Measurements from ENCODE around the gene PRR19.

The PRR19 gene

DNA sequence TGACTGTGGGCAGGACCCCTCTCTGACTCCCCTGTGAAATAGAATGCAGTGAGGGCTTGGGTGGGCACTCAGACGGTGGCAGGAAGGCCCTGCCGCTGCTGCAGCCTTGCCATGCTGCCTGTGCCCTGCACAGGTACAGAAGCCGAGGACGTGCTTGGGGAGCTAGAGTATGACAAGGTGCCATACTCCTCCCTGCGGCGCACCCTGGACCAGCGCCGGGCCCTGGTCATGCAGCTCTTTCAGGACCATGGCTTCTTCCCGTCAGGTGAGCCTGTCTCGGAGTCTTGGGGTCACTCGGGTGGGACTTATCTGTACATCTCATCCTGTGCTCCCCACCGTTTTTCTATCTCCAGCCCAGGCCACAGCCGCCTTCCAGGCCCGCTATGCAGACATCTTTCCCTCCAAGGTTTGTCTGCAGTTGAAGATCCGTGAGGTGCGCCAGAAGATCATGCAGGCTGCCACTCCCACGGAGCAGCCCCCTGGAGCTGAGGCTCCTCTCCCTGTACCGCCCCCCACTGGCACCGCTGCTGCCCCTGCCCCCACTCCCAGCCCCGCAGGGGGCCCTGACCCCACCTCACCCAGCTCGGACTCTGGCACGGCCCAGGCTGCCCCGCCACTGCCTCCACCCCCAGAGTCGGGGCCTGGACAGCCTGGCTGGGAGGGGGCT, 7.3 kb upstream of the PRR19 start:
- DNase-seq (ENCODE audit: low read depth in 2 of 3, low spot score in 1 of 3): no peak

DNA sequence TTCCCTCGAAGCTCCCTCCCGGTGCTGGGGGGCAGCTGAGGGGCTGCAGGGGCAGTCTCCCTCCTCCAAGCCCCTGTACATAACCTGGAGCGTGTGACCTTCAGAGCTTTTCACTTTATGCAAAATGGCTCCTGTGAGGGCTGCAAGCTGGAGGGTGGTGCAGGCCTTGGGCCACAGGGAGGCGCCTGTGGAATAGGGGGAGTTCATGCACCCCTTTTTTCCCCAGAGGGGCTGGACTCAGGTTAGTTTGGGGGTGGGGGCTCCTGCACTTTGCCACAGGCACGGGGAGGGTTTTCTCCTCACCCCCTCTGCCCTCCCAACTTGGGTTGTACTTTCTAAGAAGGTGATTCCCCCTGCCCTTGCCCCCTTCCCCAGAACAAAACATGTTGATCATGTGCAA, 6.6 kb upstream of the PRR19 start:
- DNase-seq (ENCODE audit: low read depth in 2 of 3, low spot score in 1 of 3): no peak

DNA sequence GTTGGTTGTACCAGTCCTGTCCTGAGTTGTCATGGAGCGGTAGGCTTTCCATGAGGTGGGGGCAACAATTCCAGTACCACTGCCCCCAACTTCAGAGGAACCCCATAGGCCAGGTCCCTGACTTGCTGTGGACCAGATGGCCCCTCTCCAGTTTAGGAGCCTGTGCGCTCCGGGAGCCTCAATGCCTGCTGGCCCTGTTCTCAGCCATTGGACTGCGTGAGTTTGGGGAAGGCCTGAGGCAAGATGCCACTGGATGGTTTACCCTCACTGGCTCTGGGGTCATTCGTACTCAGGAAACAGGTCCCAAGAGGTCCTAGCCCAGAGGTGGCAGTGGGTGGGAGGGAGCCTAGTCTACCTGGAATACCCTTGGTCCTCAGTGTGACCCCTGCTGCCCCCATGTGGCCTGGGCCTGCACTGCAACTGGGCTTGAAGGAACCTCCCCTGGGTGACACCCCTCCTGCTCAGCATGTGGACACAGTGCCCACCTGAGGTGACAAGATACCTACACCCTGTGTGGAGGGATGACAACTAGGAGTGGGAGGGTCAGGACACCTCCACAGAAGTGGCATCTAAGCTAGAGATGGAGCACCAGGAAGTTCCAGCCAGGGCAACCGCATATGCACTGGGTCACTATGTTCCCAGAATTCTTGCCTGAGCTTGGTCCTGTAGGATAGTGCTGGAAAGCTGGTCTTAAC, 6.0 kb upstream of the PRR19 start:
- DNase-seq (ENCODE audit: low read depth in 2 of 3, low spot score in 1 of 3): peak; percentile 81 to 97 (median 83)

DNA sequence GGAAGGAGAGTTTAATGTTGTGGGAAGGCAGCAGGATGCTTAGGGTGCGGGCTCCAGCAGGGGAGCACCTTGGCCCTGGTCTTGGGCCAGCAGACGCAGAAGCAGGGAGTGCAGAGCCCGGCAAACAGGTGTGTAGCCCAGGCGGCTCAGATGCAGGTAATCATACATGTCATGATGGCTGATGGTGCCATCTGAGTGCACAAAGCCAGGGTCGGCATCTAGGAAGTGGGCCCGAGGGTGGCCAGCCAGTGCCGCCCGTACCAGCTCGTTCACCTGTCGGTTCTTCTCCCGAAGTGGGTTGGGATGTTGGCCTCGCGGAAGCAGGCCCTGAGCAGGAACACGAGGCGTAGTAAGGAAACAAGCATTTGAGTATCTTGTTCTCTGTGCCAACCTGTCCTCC, 4.9 kb upstream of the PRR19 start:
- no peak for DNase-seq (ENCODE audit: low read depth in 2 of 3, low spot score in 1 of 3)

DNA sequence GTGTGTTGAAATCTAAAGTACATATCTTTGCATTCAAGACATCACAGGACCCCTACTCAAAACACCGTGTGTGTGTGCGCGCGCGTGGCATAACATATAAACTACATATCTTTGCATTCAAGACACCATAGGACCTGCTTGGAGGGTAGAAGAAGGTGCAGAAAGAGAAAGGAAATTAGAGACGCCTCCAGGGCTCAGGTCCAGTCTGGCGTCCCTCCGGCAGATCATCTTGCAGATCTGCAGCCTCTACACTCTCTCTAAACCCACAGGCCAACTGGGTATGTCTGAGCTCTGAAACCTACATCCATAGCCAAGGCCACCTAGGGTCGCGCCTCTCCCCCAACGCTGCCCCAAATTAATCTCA, 1.2 kb downstream of the PRR19 start:
- no peak for DNase-seq (ENCODE audit: low read depth in 2 of 3, low spot score in 1 of 3)

DNA sequence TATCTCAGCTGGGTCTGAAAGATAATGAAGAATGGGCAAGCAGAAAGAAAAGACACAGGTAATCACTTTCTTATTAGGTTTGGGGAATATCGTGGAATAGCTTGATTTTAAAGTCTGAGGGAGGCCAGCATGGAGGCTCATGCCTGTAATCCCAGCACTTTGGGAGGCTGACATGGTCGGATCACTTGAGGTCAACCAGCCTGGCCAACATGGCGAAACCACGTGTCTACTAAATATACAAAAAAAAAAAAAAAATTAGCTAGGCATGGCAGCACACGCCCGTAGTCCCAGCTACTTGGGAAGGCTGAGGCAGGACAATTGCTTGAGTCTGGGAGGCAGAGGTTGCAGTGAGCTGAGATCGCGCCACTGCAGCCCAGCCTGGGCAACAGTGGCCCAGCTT, 1.9 kb downstream of the PRR19 start:
- no peak for DNase-seq (ENCODE audit: low read depth in 2 of 3, low spot score in 1 of 3)

DNA sequence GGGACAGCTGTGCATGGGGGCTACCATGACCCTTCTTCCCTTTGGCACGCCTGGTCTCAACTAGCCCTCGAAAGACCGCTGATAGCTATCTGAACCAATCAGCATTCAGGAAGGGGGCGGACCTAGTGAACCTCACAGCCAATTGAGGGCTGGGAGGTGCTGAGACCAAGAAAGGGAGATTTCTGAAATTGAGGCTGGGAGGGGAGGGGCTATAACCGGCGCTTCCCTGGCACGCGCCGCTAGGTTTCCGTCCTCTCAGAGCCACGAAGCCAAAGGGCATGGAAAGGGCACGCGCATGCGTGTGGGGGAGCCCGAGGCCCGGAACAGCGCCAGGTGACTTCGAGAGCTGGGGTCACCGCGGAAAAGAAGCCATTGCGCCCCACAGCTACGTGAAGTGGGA, 4.7 kb downstream of the PRR19 start:
- DNase-seq (ENCODE audit: low read depth in 2 of 3, low spot score in 1 of 3): no peak

DNA sequence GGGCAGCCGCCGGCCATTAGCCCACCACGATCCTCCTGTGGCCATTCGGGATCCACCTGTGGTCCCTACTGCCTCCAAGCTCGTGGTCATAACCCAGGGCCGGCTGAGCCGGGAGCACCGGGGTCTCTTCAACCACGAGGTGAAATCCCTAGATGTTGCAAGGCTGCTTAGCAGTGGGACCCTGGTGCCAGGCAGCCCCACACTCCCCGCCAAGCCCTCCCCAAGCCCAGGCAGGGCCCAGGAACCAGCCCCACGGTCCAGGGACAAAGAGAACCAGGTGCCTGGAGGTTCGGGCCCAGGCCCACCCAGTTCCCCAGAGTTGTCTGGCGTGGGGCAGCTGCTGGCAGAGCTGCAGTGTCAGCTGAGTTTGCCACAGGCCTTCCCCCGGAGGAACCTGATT, 7.8 kb downstream of the PRR19 start:
- no peak for DNase-seq (ENCODE audit: low read depth in 2 of 3, low spot score in 1 of 3)

DNA sequence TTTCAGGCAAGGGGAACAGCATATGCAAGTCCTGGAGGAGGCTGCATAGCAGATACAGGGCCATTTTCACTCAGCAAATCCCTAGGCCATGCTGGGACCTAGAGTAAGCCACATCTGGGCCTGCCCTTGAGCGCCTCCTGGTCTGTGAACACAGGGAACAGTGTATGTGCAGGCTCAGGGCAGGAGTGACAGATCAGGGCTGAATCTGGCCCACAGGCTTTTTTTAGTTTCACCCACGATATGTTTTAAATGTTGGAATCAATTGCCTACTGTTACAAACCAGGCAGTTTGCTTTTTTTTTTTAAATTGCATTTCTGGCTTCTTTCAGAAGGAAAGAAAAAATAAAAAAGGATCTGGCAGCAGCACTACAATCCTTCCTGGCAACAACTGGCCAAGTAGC, 9.7 kb downstream of the PRR19 start:
- no peak for DNase-seq (ENCODE audit: low read depth in 2 of 3, low spot score in 1 of 3)

DNA sequence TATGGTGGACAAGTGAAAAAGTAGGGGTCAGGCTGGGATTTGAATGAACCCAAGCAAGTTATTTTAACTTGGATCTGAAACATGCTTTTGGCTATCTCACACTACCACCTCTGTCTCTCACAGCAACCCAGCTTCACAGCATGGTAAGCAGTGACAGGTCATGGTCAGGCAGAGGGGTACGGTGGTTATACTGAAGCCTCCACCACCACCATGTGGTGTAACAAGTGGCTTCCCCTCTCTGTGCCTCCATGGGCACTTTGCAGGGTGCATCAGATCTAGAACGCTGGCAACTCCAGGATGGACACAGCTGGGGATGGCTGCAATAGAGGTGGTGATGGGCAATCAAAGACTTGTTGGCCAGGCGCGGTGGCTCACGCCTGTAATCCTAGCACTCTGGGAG, 10.4 kb downstream of the PRR19 start:
- DNase-seq (ENCODE audit: low read depth in 2 of 3, low spot score in 1 of 3): no peak

DNA sequence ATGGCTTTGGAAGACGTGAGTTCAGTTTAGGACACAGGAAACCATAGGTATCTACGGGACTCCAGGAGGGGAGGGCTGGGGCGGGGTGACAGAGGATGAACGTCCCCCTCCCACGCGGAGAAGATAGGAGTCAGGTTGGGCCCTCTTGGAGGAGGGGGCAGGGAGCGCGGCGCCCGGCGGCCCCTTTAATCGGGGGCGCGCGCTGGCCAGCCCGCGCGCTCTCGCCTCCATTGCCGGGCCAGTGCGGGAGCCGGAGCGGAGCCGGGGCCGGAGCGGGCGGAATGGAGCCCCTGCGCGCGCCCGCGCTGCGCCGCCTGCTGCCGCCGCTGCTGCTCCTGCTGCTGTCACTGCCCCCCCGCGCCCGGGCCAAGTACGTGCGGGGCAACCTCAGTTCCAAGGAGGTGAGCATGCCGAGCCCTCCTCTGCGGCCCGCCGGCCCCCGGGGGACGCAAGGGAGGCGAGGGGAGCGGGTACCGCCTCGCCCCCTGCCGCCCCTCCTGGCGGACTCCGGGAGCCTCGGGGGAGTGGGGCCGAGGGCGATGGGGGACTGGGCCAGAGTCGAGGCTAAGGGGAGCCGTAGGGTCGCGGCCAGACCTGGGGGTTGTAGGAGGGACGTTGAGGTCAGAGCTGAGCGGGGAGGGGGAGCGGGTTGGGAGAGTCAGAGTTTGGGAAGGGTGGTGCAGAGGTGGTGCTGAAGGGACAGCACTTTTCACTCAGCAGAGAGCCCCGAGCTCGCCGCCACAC, 11.3 kb downstream of the PRR19 start, which contains the start of gene TMEM145:
Gene TMEM145, plus strand, starts transcription at position 214 of the 744 bp plus-strand sequence. Its CDS starts 68 bp downstream, at position 282.
- DNase-seq (ENCODE audit: low read depth in 2 of 3, low spot score in 1 of 3): no peak

DNA sequence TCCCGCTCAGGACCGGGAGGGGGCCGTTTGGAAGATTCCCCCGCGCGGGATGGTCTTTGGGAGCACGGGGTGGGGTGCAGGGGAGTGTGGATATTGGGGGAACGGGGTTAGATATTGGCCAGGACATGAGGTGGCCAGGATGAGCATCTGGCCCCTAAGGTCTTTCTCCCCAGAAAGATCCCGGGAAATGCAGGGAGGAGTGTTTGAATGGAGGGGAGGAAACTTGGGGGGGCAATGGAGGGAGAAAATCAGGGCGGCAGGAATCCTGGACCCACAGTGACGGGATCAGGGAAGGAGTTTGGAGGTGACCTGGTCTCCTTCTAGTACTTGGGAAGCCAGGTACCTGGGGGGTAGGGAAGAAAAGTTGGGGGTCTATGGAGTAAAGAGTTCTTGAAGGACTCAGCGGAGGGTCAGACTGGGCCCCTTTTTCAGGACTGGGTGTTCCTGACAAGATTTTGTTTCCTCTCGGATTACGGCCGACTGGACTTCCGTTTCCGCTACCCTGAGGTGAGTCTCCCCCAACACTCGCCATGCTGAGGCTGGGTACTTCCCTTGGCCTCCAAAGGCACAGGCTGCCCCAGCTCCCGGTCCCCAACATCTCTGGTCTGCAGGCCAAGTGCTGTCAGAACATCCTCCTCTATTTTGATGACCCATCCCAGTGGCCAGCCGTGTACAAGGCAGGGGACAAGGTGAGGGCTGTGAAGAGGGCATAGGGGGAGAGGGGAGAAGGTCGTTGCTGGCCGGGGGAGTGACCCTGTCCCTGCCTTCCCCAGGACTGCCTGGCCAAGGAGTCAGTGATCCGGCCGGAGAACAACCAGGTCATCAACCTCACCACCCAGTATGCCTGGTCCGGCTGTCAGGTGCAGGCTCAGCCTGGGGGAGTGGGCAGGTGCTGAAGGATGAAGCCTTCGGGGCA, 12.2 kb downstream of the PRR19 start:
- no peak for DNase-seq (ENCODE audit: low read depth in 2 of 3, low spot score in 1 of 3)

DNA sequence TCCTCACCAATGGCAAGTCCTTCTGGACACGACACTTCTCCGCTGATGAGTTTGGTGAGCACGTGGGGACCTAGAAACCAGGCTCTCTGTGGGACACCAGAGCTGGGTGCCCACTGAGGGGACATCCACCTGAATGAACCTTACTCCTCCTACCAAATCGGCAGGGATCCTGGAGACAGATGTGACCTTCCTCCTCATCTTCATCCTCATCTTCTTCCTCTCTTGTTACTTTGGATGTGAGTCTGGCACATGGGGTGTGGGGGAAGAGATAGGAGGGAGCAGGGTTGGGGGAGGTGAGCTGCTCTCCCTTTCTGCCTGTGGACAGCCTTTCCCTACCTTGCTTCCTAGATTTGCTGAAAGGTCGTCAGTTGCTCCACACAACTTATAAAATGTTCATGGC, 13.1 kb downstream of the PRR19 start:
- DNase-seq (ENCODE audit: low read depth in 2 of 3, low spot score in 1 of 3): no peak

DNA sequence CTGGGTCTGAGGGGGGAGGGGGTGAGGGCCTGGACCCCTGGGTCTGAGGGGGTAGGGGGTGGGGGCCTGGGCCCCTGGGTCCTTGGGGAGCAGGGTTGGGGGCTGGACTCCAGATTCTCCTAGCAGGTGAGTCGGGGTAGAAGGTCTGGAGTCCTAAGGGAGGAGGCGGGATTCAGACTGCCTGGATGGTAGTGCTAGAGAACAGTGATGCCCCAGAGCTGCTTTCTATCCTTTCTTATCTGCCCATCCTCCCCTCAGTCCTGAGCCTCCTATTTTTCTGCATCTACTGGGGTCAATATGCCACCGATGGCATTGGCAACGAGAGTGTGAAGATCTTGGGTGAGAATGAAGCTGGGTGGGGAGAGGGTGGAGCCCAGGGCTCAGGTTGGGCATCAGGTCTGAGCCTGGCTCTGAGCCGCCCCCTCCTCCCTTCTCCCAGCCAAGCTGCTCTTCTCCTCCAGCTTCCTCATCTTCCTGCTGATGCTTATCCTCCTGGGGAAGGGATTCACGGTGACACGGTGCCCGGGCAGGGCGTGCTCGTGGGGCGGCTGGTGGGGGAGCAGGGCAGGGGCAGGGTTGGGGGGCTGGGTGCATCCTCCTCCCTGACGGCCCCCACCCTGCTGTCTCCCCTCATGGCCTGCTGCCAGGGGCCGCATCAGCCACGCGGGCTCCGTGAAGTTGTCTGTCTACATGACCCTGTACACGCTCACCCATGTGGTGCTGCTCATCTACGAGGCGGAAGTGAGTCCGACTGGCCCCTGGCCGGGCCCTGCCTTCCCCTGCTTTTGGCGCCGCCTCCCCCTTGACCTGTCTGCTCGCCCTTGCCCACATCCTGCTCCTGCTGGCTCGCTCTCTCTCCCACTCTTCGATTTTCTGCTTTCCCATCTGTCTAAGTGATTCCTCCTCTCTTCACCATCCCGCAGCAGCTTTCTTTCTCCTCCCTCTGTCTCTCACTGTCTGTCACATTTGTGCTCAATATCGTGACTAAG, 14.6 kb downstream of the PRR19 start:
- DNase-seq (ENCODE audit: low read depth in 2 of 3, low spot score in 1 of 3): no peak

DNA sequence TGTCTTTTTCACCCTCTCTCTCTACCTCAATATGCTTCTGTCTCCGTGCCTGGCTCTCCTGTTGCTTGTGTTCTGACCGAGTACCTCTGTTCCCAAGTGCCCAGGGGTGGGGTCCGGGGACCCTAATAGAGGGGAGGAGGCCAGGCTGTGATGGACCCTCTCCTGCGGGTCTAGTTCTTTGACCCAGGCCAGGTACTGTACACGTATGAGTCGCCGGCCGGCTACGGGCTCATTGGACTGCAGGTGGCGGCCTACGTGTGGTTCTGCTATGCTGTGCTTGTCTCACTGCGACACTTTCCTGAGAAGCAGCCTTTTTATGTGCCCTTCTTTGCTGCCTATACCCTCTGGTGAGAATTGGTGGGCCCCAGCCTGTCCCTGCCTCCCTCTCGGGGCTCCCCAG, 15.6 kb downstream of the PRR19 start:
- no peak for DNase-seq (ENCODE audit: low read depth in 2 of 3, low spot score in 1 of 3)

DNA sequence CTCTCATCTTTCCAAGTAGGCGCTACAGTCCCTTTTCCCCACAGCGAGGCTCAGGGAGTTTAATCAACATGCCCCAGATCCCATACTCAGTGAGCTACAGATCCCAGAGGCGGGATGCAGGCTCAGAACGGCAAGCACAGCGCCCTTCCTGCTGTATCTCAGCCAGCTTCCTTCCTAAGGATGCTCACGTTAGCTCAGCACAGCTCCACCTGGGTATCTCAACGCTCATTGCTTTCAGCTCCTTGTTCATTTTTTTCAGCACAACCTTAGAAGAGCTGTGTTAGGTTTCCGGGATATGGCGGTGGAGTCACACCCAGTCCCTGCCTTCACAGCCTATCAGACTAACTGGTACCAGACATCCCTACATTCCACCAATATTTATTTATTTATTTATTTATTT, 20.4 kb downstream of the PRR19 start:
- no peak for DNase-seq (ENCODE audit: low read depth in 2 of 3, low spot score in 1 of 3)

DNA sequence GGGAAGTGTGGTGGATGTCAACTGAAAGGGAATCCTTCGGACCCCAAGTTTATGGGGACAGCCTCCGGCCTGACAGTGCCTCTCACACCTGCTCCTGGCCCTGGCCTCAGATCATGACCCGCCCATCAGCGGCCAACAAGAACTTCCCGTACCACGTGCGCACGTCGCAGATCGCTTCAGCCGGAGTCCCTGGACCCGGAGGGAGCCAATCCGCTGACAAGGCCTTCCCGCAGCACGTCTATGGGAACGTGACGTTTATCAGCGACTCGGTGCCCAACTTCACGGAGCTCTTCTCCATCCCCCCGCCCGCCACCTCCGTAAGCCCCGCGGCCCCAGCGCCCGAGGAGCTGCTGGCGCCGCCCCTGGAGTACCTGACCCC, 21.5 kb downstream of the PRR19 start:
- no peak for DNase-seq (ENCODE audit: low read depth in 2 of 3, low spot score in 1 of 3)

DNA sequence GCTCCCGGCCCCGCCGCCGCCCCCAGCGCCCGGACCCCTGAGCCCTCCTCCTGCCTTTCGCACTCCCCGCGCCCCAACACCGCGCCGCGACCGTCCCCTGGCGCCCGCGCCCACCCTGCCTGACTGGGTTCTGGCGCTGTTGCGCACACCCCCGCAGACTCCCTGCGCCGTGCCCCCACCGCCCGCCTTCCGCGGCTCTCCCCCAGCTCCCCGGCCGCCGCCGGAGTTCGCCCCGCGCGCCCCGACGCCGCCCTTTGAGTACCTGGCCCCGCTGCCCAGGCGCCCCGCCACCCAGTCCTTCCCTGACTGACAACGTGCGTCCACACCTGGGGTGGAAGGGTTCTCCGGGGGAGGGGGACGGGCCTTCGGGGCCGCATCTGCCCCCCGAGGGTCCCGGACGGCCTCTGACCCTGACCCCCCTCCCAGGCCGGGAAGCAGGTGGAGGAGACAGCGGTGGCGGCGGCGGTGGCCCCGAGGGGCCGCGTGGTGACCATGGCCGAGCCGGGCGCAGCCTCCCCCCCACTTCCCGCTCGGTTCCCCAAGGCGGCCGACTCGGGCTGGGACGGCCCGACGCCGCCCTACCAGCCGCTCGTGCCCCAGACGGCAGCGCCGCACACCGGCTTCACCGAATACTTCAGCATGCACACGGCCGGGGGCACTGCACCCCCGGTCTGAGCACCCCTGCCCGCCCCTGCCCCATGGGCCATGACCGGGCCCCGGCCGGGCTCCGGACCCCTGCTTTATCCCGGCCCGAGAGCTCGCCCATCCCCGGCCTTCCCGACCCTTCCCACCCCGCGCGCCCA, 22.1 kb downstream of the PRR19 start:
- DNase-seq (ENCODE audit: low read depth in 2 of 3, low spot score in 1 of 3): no peak

DNA sequence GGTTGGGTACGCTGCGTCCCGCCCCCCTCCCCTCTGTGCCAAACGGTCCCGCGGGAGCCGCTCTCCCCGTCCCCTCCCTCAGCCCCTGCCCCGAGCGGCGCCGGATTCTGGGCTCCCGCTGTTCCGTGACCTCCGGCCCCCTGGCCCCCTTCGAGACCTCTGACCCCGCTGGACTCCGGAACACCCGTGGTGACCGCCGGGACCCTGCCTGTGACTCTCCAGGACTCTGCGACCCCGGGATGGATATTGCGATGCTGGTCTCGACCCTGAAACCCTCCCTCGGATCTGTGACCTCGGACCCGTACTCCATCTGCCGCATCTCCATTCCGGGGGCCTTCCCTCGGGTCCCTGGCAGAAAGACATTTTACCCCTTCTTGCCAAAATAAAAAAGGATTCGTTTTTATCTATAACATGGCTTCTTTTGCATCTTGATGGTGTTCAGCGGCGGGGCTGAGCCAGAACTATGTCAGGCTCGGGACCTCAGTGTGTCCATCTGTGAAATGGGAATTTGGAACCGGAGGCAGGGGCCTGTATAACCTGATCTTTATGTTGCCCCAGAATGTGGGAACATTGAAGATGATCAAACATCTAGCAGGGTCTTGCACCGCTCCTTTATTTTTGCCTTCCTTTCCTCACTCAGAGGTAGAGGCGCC, 22.8 kb downstream of the PRR19 start:
- DNase-seq (ENCODE audit: low read depth in 2 of 3, low spot score in 1 of 3): no peak

All from stimulated activated CD4-positive, alpha-beta T cell treated with anti-CD3 and anti-CD28 coated beads, Interleukin-12 subunit alpha, Interleukin-12 subunit beta, amount 100 ng/mL, for 48 hours (primary cell).